ENCODE data around the gene SNRPB. TPM values are rescaled to one million over a fixed set of nuclear protein-coding genes. Genes with fewer than 3 reads are reported as not detected.
"Not testable (repeated sequence)": the region's sequence is repeated elsewhere in the genome, so short reads cannot be mapped to it uniquely, and the experiment has no call there.

SNRPB gene
- total RNA-seq, 2 experiments from 2014 or later = 469 to 479 TPM

GRCh38 chr20:2508631-2509467 is 38.3 kb upstream of the SNRPB start, which contains the start of gene ZNF343:
TSS of gene ZNF343 (minus strand) at chr20:2508915. CDS start at chr20:2493895, 15,020 bp downstream.
- ChIA-PET POLR2A (interaction anchor here (1.3 to 3.7 kb wide), 5 partner anchors 16 to 146 kb away, joined by 3 to 22 read pairs (median 5); partner anchors contain the start of genes NOP56 and SNRPB), CTCF (interaction anchor here (1.1 to 9.4 kb wide), 3 partner anchors 10 to 56 kb away, joined by 3 to 147 read pairs (median 3); no protein-coding TSS in a partner anchor)
- intact Hi-C loops (cut with micrococcal nuclease) = no loop called here
- ATAC-seq = peak; percentile 95
- no peak for TF ChIP-seq CTCF (IDR thresholded peaks at IDR 0.05)
- Mint-ChIP-seq H3K4me3 (peak within 1 kb of the TSS; percentile 96), H3K4me1 (ENCODE audit: low read depth) (peaks cover 19% of the 10 kb centered on the region), H3K27ac (peak within 1 kb of the TSS; percentile 98), H3K27me3 (peaks cover 8% of the 10 kb centered on the region), H3K36me3 (ENCODE audit: low read depth) (peaks cover 14% of the 10 kb centered on the region), H3K9me3 (no peaks in the 10 kb centered on the region)
- peak; percentile 85 for DNase-seq

- no peak for ATAC-seq
- peaks cover 6% of the 10 kb centered on the region for H3K27me3 Mint-ChIP-seq
- CTCF ChIA-PET = interaction anchor here (0.8 to 9.4 kb wide), 5 partner anchors 10 to 139 kb away, joined by 3 to 147 read pairs (median 3); no protein-coding TSS in a partner anchor
- POLR2A ChIA-PET = interaction anchor here (1.3 to 3.7 kb wide), 3 partner anchors 16 to 144 kb away, joined by 5 to 22 read pairs (median 7); partner anchors contain the start of genes NOP56 and SNRPB
- H3K27ac Mint-ChIP-seq = peak overlapping the region; percentile 98
- peaks cover 14% of the 10 kb centered on the region for H3K36me3 Mint-ChIP-seq (ENCODE audit: low read depth)
- H3K4me1 Mint-ChIP-seq (ENCODE audit: low read depth) = peaks cover 21% of the 10 kb centered on the region
- intact Hi-C loops (cut with micrococcal nuclease) = no loop called here
- peak; percentile 20 for DNase-seq
- TF ChIP-seq CTCF (IDR thresholded peaks at IDR 0.05) = no peak
- no peaks in the 10 kb centered on the region for H3K9me3 Mint-ChIP-seq
- peak overlapping the region; percentile 96 for H3K4me3 Mint-ChIP-seq
These were observed 37.5 kb upstream of the SNRPB start for GRCh38 chr20:2507875-2508630.

GRCh38 chr20:2507464-2507863 is 36.9 kb upstream of the SNRPB start:
- intact Hi-C loops (cut with micrococcal nuclease) = no loop called here
- peak overlapping the region; percentile 96 for H3K4me3 Mint-ChIP-seq
- peaks cover 22% of the 10 kb centered on the region for H3K4me1 Mint-ChIP-seq (ENCODE audit: low read depth)
- CTCF ChIA-PET = interaction anchor here (0.8 to 9.4 kb wide), 5 partner anchors 10 to 139 kb away, joined by 3 to 147 read pairs (median 3); no protein-coding TSS in a partner anchor
- ATAC-seq (no peak), DNase-seq (no peak)
- H3K27me3 Mint-ChIP-seq = peaks cover 6% of the 10 kb centered on the region
- H3K9me3 Mint-ChIP-seq = no peaks in the 10 kb centered on the region
- POLR2A ChIA-PET = interaction anchor here (3.7 kb wide), 1 partner anchor 38 kb away, joined by 22 read pairs; the partner anchor contains the start of gene SNRPB
- TF ChIP-seq CTCF (IDR thresholded peaks at IDR 0.05) = no peak
- H3K27ac Mint-ChIP-seq = no peak overlapping the region
- peaks cover 14% of the 10 kb centered on the region for H3K36me3 Mint-ChIP-seq (ENCODE audit: low read depth)

- DNase-seq; H3K27ac Mint-ChIP-seq; H3K9me3 Mint-ChIP-seq; H3K4me3 Mint-ChIP-seq; CTCF ChIA-PET; ATAC-seq; intact Hi-C loops (cut with micrococcal nuclease); POLR2A ChIA-PET; H3K27me3 Mint-ChIP-seq: not testable (repeated sequence)
- Mint-ChIP-seq H3K4me1 (ENCODE audit: low read depth) (peaks cover 22% of the 10 kb centered on the region), H3K36me3 (ENCODE audit: low read depth) (peaks cover 14% of the 10 kb centered on the region)
These were observed 35.8 kb upstream of the SNRPB start for GRCh38 chr20:2506426-2506825.

- Mint-ChIP-seq H3K36me3 (ENCODE audit: low read depth) (peaks cover 24% of the 10 kb centered on the region), H3K4me1 (ENCODE audit: low read depth) (peaks cover 22% of the 10 kb centered on the region)
- H3K4me3 Mint-ChIP-seq; POLR2A ChIA-PET; H3K9me3 Mint-ChIP-seq; DNase-seq; H3K27ac Mint-ChIP-seq; intact Hi-C loops (cut with micrococcal nuclease); H3K27me3 Mint-ChIP-seq; ATAC-seq: not testable (repeated sequence)
- CTCF ChIA-PET = interaction anchor here (2.1 kb wide), 1 partner anchor 18 kb away, joined by 9 read pairs; no protein-coding TSS in a partner anchor
These were observed 34.2 kb upstream of the SNRPB start for GRCh38 chr20:2504803-2505202.

- H3K27me3 Mint-ChIP-seq; H3K9me3 Mint-ChIP-seq; POLR2A ChIA-PET; ATAC-seq; DNase-seq; H3K27ac Mint-ChIP-seq; intact Hi-C loops (cut with micrococcal nuclease); H3K4me3 Mint-ChIP-seq: not testable (repeated sequence)
- CTCF ChIA-PET = interaction anchor here (2.0 kb wide), 1 partner anchor 19 kb away, joined by 5 read pairs; no protein-coding TSS in a partner anchor
- H3K4me1 Mint-ChIP-seq (ENCODE audit: low read depth) = peaks cover 19% of the 10 kb centered on the region
- peaks cover 32% of the 10 kb centered on the region for H3K36me3 Mint-ChIP-seq (ENCODE audit: low read depth)
These were observed 32.3 kb upstream of the SNRPB start for GRCh38 chr20:2502808-2503384.
